HG03354 (cell line): ENCODE measurements around the gene TOM1L2.

ENCODE experiments used
- ATAC-seq: cut with Tn5 transposase; IDR thresholded peaks from one replicate; pipeline ENCODE4 v1.9.1; 2021; ENCODE audit warnings: mild to moderate bottlenecking; ENCODE audit not compliant: unreplicated experiment, poor library complexity, severe bottlenecking

TOM1L2 gene

GRCh38 chr17:17972126-17972951 is at the start of gene TOM1L2, which contains the start of gene DRC3:
TOM1L2 (minus strand) TSS chr17:17972400; CDS start chr17:17972313, 87 bp downstream.
DRC3 (plus strand) TSS chr17:17972862; CDS start chr17:17977599, 4,737 bp downstream.
- peak; percentile 94 for ATAC-seq

- ATAC-seq = no peak
These were observed 49.2 kb upstream of the TOM1L2 start for GRCh38 chr17:18021372-18021771.

- no peak for ATAC-seq
These were observed 48.8 kb upstream of the TOM1L2 start for GRCh38 chr17:18020971-18021370.

GRCh38 chr17:18019838-18020154 is 47.6 kb upstream of the TOM1L2 start:
- ATAC-seq = no peak

- ATAC-seq = no peak
These were observed 46.3 kb upstream of the TOM1L2 start for GRCh38 chr17:18018411-18018921.

- no peak for ATAC-seq
These were observed 45.8 kb upstream of the TOM1L2 start for GRCh38 chr17:18017958-18018357.

GRCh38 chr17:18016426-18016825 is 44.2 kb upstream of the TOM1L2 start:
- ATAC-seq = no peak

GRCh38 chr17:18015593-18015992 is 43.4 kb upstream of the TOM1L2 start:
- ATAC-seq = no peak

GRCh38 chr17:18014006-18014405 is 41.8 kb upstream of the TOM1L2 start:
- no peak for ATAC-seq

GRCh38 chr17:18011286-18011685 is 39.1 kb upstream of the TOM1L2 start:
- ATAC-seq = no peak

GRCh38 chr17:18009609-18010420 is 37.6 kb upstream of the TOM1L2 start:
- no peak for ATAC-seq

GRCh38 chr17:18008496-18009268 is 36.5 kb upstream of the TOM1L2 start:
- no peak for ATAC-seq

- ATAC-seq = no peak
These were observed 34.5 kb upstream of the TOM1L2 start for GRCh38 chr17:18006495-18007239.

- no peak for ATAC-seq
These were observed 33.3 kb upstream of the TOM1L2 start for GRCh38 chr17:18005496-18005895.

GRCh38 chr17:18004884-18005305 is 32.7 kb upstream of the TOM1L2 start:
- no peak for ATAC-seq

- ATAC-seq = no peak
These were observed 32.1 kb upstream of the TOM1L2 start for GRCh38 chr17:18004345-18004744.

- ATAC-seq = no peak
These were observed 30.0 kb upstream of the TOM1L2 start for GRCh38 chr17:18002171-18002570.

- no peak for ATAC-seq
These were observed 27.8 kb upstream of the TOM1L2 start for GRCh38 chr17:18000030-18000408.

GRCh38 chr17:17999364-18000029 is 27.3 kb upstream of the TOM1L2 start:
- no peak for ATAC-seq
